EH (cell line): ENCODE measurements around the gene TRPT1.
A peak's percentile ranks its signal among the peaks of the same experiment; 100 is the strongest.
"Not testable (repeated sequence)": the region's sequence is repeated elsewhere in the genome, so short reads cannot be mapped to it uniquely, and the experiment has no call there.

ENCODE experiments used
- DNase-seq: peaks from one replicate; pipeline ENCODE4 v3.0.0-alpha.2; 2015; ENCODE audit warnings: low read depth

TRPT1 gene

DNA sequence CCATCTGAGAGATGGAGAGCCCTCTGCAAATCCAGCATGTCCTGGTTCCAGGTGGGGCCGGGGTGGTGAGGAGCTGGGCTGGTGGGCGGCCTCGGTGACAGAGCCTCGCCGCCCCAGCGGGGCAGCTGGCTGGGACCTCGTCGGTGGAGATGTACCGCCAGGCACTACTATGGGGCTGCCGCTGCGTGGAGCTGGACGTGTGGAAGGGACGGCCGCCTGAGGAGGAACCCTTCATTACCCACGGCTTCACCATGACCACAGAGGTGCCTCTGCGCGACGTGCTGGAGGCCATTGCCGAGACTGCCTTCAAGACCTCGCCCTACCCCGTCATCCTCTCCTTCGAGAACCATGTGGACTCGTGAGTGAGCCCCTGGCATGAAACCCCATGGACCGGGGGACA is 32.4 kb upstream of the TRPT1 start:
- DNase-seq = no peak

DNA sequence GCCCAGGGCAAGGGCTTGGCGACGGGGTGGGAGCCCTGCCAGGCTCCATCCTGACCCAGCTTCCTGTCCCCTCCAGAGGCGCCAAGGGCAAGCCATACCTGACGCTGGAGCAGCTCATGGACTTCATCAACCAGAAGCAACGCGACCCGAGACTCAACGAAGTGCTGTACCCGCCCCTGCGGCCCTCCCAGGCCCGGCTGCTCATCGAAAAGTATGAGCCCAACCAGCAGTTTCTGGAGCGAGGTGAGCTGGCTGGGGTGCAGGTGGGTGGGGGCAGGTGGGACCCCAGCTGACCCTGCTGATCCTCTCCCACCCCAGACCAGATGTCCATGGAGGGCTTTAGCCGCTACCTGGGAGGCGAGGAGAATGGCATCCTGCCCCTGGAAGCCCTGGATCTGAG is 30.3 kb upstream of the TRPT1 start:
- DNase-seq = no peak

DNA sequence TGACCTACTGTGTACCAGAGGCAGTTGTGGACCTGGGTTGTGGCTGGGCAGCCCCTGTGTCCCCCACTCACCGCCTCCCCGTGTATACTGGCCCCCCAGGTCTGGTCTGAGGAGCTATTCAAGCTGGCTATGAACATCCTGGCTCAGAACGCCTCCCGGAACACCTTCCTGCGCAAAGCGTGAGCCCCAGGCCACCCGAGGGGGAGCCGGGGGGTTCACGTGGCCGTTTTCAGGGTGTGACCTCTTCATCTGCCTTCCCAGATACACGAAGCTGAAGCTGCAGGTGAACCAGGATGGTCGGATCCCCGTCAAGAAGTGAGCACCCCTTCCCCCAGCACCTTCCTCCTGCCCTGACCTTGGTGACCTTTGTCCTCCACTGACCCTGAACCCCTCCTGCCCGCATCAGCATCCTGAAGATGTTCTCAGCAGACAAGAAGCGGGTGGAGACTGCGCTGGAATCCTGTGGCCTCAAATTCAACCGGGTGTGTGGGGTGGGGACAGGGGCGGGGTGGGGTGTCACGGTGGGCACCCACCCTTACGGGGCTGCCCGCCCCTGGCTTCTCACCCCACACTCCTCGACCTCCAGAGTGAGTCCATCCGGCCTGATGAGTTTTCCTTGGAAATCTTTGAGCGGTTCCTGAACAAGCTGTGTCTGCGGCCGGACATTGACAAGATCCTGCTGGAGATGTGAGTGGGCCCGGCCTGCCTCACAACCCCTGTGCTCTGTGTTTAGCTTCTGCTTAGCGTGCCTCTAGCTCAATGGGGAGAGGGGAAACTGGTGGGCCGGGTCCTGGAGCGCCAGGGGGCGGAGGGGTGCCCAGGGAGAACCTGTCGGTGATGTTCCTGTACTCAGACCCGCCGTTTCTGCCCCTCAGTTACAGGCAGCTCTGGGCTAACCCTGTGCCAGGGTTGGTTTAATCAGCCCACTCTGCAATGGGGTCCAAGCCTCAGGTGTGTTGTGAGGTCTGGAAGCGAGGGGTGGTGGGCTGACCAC is 29.4 kb upstream of the TRPT1 start:
- DNase-seq = no peak

DNA sequence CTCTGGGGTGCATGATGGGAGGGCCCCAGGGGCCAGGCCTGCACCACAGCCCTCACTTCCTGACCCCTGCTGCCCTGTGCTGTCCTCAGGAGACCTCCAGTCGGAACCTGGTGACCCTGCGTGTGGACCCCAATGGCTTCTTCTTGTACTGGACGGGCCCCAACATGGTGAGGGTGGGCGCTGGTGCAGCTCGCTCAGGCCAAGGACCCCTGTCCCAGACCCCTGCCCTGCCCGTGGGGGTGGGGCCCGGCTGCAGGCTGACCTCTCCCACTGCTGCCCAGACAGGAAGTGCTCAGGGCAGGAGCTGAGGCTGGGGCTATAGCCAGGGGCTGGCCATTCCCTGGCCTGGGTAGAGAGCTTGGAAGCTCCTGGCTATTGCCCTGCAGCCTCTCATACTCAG is 28.3 kb upstream of the TRPT1 start:
- no peak for DNase-seq

DNA sequence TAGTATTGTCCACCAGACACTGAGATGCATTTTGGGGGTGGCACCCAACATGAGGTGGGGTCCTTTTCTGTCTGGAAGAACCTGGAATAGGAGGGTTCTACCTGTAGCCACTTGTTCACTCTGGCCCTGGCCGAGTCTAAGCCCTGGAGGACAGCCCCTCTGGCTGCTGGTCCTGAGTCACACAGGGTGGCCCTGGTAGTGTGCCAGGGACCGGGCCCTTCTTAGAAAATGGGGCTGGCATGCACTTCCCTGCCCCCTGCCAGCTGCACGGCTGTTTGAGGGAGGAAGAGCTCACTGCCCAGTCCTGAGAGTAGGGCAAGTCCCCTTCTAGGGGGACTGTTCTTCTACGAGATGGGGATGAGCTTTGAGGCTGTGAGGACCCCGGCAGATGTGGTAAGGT is 27.5 kb upstream of the TRPT1 start:
- DNase-seq = peak; percentile 52

DNA sequence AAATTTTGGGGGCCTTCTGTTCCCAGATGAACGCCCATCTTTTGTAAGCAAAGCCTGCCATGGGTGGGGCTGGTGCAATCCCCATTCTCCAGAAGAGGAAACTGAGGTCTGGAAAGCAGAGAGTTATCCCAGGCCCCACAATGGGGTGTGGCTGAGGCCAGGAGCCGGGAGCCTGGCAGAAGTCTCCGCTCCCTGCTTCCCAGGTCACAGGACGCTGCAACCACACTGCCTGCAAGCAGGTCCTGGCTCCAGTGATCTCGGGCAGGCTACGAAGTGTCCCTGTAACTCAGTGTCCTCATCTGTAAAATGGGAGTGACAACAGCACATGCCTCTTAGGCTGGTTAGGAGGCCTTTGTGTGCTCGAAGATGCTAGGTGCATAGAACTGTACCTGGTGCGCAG is 27.1 kb upstream of the TRPT1 start:
- DNase-seq = no peak

DNA sequence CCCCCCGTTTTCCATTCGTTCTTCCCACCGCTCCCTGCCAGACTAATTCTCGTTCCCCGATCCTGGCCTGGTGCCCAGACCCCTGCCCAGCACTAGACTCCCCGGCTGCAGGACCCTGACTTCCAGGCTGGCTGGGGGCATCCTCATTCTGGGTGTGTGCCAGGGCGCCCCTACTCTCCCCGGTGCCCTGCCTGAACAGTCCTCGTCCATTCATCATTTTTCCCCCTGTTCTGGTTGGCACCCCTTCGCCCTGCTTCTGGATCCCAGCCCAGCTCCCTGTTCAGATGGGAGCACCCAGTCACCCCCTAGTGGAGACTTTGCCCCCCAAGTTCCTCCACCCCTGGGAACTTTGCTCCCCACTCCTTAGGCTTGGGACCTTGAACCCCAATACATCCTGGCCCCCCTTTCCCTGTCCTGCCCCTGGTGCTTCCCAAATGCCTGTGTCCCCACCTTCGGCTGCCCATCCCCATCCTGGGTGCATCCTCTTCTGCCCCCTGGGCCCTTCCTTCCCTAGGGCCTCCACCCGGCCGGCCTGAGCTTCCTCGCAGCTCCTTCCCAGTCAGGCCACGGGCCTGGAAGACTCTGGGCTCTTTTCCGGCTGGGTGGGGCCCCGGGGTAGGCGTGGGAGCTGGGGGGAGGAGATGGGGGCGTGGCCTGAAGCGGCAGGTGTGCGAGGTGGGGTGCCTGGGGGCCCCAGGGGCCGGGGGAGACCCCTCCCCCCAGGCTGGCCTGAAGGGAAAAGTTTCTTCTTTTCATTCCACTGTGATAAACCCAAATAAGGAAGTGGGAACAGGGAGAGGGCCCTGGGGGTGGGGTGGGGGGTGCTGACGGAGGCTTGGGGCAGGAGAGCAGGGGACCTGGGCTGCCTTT is 26.3 kb upstream of the TRPT1 start:
- peak; percentile 65 for DNase-seq

DNA sequence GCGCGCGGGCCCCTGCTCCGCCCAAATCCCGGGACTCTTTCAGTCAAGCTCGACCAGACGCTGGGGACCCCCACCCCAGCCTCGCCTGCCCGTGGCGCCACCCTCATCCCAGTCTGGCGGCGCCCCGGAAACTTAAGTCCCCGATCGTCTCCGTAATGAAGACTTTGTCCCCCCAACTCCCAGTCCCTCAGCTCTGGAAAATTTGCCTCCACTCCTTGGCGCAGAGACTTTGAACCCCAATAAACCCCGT is 25.7 kb upstream of the TRPT1 start:
- DNase-seq = no peak

DNA sequence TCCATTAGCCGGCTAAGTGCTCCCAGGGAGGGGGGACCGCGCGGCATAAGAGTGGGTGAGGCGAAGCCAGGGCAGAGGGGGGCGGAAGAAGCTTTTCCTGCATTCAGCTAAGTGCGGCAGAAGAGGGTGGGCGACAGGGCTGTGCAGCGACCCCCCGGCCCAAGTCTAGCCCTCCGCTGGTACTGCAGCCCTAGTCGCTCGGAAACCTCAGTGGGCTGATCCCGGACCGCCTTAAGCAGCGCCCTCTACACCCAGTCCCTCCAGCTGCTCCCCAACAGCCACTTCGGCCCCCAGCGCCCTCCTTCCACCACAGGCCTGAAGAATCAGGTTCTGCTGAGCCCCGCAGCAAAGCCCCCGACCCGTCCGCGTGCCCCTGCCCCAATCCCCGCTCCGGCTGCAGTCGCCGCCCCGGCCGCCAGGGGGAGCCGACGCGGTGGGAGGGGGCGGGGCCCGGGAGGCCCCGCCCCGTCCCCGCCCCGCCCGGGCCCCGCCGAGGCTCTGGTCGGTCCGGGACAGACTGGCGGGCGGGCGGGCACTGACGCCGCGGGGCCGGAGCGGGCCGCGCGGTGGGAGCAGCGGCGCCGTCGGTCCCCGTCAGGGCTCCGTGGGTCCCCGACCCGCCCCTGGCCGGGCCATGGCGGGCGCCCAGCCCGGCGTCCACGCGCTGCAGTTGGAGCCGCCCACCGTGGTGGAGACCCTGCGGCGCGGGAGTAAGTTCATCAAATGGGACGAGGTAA is 25.2 kb upstream of the TRPT1 start, which contains the start of gene PLCB3:
Gene PLCB3 (plus strand): TSS at position 515 of the 737 bp plus-strand sequence. CDS start 120 bp downstream, at position 635.
- DNase-seq = peak; percentile 59

DNA sequence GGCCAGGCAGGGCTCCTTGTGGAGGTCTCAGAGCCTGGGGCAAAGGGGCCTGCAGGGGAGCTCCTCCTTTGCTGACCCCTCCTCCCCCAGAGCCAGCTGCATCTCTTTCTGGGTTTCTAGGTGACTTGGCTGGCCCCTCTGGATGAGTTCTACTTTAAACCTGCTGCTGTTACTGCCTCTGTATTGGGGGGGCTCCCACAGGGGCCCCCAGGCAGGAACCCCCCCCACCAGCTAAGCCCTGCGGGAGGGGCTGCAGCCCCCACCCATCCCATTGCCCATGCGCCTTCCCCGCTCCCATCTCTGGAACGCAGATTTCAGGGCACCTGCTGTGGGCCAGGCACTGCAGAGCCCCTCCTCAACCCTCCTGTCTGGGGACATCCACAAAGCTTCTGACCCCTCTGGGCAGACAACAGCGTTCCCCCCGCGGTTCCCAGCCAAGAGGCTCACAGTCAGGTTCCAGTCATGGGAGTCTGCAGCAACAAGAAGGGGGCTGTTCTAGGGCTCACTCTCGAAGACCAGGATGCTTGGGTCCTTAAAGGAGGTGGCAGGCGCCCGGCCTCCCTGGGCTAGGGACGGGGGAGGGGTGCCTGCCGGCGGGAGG is 24.5 kb upstream of the TRPT1 start:
- DNase-seq = no peak

DNA sequence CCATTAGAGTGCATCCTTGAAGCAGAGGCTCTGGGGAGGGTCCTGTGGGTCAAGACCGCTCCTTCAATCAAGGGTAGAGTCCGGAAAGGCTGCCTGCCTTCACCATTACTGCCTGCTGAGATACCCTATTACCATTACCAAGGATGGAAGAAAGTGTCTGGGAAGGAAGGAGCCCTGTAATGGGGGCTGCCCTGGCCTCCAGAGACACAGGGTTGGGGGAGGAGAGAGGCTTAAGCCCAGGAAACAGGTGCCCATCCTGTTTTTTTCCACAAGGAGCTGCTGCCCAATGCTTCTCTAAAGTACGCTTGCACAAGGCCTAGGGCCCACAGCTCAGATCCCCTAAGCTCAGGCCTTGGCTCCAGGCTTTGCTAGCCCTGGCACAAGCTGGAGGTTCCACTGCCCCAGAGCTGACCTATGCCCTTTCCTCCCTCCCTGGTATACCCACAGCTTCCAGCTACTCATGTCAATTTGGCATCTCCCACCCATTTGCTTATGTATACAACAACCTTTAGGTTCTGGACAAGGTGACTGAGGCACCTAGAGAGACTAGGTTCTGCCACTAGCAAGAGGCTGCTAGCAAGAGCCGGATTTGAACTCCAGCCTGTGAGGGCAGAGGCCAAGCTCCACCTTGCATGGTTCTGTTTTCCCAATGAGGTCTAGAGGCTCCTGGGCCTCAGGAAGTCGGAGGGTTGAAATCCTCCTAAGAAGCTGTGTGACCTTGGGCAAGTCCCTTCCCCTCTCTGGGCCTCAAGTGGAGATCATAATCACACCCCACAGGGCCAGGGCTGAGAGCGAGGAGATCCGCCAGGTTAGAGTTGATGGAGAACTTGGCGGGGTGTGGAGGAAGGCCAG is 23.8 kb upstream of the TRPT1 start:
- no peak for DNase-seq

DNA sequence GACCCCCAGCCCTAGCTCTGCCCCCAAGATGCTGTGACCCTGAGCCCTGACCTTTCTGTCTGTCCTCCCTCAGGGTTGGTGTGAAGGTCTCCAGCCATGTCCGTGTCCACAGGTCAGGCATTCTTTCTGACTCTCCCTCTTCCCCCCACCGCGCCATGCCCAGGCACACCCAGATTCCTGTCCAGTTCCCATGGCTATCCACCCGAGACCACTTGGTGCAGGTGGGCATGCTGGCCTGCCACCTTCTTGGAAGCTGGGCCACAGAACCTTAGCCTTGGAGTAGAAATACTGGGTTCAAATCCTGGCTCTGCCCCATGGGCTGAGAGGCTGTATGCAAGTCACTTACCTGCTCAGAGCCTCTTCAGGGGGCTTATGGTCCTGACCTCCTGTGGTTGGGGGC is 23.1 kb upstream of the TRPT1 start:
- no peak for DNase-seq

DNA sequence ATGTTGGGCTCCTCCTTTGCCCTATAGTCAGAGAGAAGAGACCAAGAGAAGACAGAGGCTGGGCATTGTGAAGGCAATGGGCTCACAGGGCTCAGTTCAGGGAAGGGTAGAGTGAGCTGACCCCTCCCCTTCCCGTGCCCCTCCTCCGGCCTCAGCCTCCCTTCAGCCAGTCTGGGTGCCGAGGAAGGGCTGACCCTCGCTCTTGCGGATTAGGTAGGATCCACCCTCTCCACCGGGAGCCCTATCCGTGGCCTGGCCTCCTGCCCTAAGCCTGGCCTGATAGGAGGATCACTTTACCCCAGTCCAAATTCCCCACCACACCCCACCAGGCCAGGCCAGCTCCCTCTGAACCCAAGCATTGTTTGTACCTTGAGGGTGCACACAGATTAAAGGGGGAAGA is 22.6 kb upstream of the TRPT1 start:
- no peak for DNase-seq

DNA sequence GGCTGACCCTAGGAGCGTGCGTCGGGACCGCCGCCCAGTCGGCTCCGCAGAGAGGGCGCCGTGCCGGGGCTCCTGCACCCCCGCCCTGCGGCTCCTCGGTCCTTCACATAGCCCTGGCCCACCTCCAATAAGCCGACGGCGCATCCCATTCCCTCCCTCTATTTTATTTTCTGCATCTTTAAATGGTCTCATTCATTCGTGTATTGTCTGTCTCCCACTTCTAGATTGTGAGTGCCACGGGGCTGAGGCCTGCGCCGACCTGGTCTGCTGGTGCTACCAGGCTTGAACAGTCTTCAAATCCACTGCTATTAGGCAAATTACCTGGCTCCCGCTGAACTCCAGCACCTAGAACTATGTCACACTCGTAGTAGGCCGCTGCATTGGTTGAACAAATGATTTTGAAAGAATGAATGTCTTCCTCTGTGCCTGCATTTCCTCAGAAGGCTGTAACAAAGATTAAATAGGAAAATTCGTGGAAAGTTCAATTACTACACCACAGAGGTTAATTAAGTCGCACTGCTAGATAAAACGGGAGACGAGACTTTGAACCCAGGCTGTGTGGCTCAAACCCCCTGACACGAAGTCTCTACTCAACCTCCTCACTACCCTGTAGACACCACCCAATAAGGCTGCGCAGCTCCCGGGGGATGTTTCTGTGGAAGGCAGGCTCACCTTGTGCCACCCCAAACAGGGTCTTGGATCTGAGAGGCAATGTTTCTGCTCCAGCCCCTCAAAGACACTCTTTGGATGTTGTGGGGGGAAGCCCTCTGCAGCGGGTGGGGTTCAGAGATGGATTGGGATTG is 21.9 kb upstream of the TRPT1 start:
- no peak for DNase-seq

DNA sequence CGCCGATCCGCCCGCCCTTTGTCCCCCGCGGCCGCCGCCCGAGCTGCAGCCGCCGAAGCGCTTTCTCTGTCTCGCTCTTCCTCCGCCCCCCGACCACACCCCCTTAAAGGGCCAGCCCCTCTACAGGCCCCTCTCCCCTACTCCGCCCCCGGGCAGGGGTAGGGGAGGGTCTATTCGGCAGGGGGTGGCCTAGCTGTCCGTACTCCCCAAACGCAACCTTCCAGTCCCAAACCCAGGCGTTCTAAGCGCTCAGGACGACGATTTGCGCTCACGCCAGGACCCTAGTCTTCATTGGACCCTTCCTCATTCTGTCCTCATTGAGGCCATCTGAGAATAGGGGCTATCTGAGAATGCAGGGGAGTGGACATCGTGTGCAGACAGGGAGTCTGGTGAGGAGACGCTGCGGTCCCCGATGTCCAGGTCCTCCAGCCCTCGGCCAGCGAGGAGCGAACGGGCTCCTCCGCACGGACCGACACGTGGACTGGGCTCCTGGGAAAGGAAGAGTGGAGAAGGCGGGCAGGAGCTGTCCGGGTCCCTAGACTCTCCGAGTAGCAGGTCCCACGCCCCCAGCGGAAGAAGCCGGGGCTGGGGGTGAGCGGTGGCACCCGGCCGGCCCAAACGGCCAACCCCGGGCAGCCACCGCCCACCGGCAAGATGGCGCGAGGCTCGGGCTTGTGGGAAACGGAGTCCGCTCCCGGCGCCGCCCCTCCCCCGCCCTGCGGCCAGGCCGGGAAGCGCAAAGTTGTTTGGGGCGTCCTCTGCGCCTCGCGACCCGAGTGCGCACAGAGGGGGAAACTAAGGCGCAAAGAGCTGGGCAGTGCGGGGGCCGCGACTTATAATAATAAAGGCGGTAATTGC is 21.1 kb upstream of the TRPT1 start, which contains the start of gene PPP1R14B:
Gene PPP1R14B (minus strand): TSS at position 73 of the 858 bp plus-strand sequence. CDS start 270 bp downstream, outside the sequence.
- DNase-seq = peak; percentile 90

DNA sequence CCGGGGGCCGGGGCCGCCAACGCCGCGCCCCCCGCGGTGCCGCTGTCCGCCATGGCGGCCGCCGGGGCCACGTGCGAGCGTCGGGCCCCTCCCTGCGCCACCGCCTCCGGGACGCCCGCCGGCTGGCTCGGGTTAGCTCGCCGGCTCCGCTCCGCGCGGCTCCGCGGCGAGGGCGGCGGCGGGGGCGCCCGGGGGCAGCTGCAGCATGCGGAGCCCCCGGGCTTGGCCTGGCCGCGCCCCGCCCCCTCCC is 20.6 kb upstream of the TRPT1 start:
- not testable (repeated sequence) for DNase-seq

DNA sequence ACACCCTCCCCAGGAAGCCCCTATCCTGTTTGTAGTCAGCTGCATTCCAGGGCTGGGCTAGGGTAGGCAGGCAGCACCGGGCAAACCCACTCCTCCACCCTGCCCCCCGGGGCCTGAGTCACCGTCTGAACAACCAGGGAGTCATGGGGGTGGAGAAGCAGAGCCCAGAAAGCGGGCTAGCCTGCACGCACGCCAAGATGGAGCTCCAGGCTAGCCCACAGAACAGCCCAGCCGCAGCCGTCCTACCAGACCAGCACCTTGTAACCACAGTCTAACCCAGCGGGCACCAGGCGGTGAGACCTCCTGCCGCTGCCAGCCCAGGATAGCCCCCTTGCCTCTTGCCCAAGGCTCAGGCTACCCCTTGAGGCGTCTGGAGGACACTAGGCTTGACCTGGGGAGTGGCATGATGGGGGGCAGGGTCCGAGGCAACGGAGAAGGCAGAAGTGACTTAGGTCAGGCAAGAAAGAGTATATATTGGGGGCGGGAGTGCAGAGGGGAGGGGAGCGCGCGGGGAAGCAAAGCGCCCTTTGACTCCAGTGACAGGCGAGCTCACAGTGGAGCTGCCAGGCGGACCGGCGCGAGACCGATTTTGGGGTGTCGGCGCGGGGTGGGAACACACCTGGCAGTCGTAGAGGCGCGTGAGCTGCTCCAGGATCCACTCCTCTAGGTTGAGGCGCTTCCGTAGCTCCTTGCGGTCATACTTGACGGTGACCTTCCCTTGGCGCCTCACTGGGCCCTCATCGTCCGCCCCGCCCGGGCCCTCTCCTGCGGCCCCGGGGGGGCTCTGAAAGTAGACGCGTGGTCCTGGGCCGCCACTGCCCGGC is 20.0 kb upstream of the TRPT1 start:
- DNase-seq = peak; percentile 95

DNA sequence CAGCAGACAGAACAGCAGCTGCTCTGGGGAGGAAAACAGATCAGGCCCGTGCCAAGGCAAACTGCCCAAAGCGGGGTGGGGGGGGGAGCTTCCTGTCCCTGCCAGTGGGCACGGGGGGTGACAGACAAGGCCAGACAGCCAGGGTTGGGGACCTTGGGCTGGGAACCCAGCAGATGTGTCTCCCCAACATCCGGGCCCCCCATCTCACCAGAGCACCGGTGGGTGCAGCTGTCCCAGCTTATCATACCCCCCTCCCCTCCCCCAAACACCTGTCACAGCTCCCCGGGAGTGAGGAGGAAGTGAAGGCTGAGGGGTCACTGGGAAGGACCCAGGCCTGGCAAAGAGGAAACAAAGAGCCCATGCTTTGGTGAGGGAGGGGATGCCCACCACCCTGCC is 19.4 kb upstream of the TRPT1 start:
- DNase-seq = peak; percentile 44
